GM12872 (cell line): ENCODE measurements around the gene GPR62.

Experiments
- TF ChIP-seq, protein P1 (sequence below): IDR thresholded peaks from 3 replicates; pipeline ENCODE4 v1.5.1; 2011; ENCODE audit warnings: low read depth, mild to moderate bottlenecking, low read length, moderate library complexity; ENCODE audit not compliant: insufficient read depth

The GPR62 gene

GRCh38 chr3:51941798-51942602 is 13.2 kb upstream of the GPR62 start, which contains the start of the genes PARP3 and RRP9:
Gene PARP3, plus strand, starts transcription at chr3:51942363. Its CDS starts 993 bp downstream, at chr3:51943356.
Gene RRP9, minus strand, starts transcription at chr3:51941904. Its CDS starts 37 bp downstream, at chr3:51941867.
- TF ChIP-seq, protein P1, sequence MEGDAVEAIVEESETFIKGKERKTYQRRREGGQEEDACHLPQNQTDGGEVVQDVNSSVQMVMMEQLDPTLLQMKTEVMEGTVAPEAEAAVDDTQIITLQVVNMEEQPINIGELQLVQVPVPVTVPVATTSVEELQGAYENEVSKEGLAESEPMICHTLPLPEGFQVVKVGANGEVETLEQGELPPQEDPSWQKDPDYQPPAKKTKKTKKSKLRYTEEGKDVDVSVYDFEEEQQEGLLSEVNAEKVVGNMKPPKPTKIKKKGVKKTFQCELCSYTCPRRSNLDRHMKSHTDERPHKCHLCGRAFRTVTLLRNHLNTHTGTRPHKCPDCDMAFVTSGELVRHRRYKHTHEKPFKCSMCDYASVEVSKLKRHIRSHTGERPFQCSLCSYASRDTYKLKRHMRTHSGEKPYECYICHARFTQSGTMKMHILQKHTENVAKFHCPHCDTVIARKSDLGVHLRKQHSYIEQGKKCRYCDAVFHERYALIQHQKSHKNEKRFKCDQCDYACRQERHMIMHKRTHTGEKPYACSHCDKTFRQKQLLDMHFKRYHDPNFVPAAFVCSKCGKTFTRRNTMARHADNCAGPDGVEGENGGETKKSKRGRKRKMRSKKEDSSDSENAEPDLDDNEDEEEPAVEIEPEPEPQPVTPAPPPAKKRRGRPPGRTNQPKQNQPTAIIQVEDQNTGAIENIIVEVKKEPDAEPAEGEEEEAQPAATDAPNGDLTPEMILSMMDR: peak; percentile 99

- TF ChIP-seq, protein P1: no peak
Measured at GRCh38 chr3:51942603-51943450, 12.4 kb upstream of the GPR62 start.

DNA sequence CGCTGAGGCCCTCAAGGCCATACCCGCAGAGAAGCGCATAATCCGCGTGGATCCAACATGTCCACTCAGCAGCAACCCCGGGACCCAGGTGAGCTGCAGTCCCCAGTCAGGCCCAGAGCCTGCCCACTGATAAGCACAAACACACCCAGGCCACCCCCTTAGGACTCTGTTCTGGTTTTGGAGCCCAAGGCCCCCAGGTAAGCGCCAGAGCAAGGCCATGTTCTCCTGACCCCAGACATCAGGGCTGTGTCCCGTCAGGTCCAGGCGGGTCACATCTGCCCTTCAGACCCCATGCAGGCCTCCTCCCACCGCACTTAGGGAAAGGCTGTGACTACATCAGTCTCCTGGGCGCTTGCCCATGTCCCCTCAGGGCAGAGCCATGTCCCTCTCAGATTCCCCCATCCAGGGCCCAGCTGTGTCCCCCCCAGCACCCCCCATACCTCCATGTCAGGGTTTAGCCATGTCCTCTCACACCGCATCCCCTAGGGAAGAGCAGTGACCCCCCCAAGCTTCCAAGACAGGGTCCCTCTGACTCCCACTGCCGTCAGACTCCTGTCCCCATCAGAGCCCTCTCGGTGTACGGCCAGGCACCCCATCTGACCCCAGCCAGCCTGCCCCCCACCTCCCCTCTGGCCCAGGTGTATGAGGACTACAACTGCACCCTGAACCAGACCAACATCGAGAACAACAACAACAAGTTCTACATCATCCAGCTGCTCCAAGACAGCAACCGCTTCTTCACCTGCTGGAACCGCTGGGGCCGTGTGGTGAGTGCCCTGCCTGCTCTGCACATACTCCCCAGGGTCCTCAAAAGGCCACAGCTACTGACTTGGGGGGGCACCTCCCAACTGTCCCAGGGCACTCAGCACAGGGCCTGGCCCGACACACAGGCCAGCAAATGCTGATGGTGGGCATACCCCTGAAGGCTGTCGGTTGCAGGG is 11.5 kb upstream of the GPR62 start:
- TF ChIP-seq, protein P1: no peak

DNA sequence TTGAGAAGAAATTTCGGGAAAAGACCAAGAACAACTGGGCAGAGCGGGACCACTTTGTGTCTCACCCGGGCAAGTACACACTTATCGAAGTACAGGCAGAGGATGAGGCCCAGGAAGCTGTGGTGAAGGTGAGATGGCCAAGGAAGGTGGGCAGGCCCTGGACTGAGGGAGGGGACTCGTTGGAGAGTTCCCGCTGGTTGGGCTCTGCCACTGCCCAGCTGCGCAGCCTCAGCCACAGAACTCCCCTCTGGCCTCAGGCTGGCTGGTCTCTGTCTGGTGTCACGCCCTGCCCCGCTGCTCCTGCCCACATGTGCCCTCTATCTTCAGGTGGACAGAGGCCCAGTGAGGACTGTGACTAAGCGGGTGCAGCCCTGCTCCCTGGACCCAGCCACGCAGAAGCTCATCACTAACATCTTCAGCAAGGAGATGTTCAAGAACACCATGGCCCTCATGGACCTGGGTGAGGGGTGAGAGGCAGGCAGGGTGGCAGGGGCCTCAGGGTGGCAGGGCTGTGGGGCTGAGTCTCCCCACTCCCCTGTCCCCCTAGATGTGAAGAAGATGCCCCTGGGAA is 10.6 kb upstream of the GPR62 start:
- TF ChIP-seq, protein P1: no peak

GRCh38 chr3:51945031-51945840 is 9.9 kb upstream of the GPR62 start:
- TF ChIP-seq, protein P1: no peak

DNA sequence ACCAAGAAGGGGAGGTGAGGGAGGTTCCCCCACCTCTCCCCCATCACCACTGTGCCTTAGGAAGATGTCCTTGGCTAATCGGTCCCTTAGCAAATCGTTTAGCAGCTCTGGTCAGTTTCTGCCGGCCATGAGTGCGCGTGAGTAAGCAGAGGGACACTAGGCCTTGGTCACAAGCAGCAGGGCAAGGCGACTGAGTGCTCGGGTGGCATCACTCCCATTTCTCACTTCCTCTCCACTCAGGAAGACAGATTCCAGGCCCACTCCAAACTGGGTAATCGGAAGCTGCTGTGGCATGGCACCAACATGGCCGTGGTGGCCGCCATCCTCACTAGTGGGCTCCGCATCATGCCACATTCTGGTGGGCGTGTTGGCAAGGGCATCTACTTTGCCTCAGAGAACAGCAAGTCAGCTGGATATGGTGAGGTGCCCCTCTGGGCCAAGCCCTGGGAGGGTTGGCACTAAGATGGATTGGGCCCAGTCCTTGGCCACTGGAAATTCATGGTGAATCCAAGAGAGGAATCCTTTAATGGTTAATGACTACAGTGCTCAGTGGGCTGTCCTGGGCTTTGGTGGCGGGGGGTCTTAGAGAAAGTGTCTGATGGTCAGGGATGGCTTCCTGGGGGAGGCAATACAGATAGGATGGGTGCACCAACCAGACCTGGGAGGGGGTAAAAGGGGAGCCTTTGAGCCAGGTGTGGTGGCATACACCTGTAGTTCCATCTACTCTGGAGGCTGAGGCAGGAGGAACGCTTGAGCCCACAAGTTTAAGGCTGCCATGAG is 9.1 kb upstream of the GPR62 start:
- TF ChIP-seq, protein P1: no peak
